Gastroesophageal sphincter (tissue), 3 donors: ENCODE results near the gene DISC1.

Experiments
- EP300 ChIP-seq: sonication (generic); formaldehyde crosslinking; IDR thresholded peaks from one replicate; pipeline ENCODE4 v1.6.1; 2017; ENCODE audit warnings: antibody characterized with exemption, mild to moderate bottlenecking
- POLR2A ChIP-seq, 2 donors: fragments of 450-650 bp; IDR thresholded peaks; one replicate each; pipeline ENCODE4 v1.6.1; 2017; ENCODE audit warnings: antibody characterized with exemption in 2 of 2, mild to moderate bottlenecking in 2 of 2, moderate library complexity in 1 of 2
- POLR2AphosphoS5 ChIP-seq: sonication (generic); formaldehyde crosslinking; IDR thresholded peaks from one replicate; pipeline ENCODE4 v1.6.1; 2017; ENCODE audit warnings: antibody characterized with exemption
- TF ChIP-seq, protein P1 (sequence below), 4 experiments: fragments of 200-600 bp in 2 of 4; fragments of 450-650 bp in 2 of 4; sonication (generic) in 1 of 4; IDR thresholded peaks; one replicate each; pipeline ENCODE4 v1.5.1; 2017 to 2019; ENCODE audit warnings: antibody characterized with exemption in 4 of 4, mild to moderate bottlenecking in 2 of 4, moderate library complexity in 2 of 4

DNA sequence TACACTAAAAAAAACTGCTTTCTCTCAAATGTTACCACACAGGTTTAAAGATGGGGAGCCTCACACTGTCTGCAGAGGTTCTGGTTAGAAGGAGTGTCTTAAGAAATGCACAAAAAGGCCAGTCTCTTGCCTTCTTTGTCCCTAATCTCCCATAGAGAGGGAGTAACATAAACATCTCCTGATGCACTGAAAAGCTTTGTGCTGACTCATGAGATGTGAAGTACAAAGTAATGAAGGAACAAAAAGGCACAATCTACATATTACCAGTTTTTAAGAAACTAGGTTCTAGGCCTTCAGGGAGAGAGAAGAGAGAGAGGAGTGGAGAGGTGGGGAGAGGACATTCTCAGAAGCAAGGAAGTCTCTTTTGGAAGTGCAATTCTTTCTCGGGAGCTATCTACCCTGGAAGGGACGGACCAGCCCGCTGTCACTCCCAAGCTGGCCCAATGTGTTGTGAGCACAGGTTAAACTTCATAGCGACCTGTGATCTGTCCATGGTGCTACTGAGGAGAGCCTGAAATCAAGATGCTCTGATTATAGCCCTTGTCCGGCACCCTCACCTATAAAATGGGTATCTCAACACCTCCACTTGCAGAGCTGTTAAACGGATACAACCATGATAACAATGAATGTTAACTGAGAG, 458.1 kb downstream of the DISC1 start:
- TF ChIP-seq, protein P1, sequence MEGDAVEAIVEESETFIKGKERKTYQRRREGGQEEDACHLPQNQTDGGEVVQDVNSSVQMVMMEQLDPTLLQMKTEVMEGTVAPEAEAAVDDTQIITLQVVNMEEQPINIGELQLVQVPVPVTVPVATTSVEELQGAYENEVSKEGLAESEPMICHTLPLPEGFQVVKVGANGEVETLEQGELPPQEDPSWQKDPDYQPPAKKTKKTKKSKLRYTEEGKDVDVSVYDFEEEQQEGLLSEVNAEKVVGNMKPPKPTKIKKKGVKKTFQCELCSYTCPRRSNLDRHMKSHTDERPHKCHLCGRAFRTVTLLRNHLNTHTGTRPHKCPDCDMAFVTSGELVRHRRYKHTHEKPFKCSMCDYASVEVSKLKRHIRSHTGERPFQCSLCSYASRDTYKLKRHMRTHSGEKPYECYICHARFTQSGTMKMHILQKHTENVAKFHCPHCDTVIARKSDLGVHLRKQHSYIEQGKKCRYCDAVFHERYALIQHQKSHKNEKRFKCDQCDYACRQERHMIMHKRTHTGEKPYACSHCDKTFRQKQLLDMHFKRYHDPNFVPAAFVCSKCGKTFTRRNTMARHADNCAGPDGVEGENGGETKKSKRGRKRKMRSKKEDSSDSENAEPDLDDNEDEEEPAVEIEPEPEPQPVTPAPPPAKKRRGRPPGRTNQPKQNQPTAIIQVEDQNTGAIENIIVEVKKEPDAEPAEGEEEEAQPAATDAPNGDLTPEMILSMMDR (IDR thresholded peaks at IDR 0.05): no peak
- TF ChIP-seq POLR2A (IDR thresholded peaks at IDR 0.05): no peak
- TF ChIP-seq EP300: no peak
- no peak for TF ChIP-seq POLR2AphosphoS5
